ENCODE results near the gene GYPC.

- TF ChIP-seq CTCF (IDR thresholded peaks at IDR 0.05), result no peak
- TF ChIP-seq POLR2A (IDR thresholded peaks at IDR 0.05), result no peak
- TF ChIP-seq POLR2AphosphoS5 (IDR thresholded peaks at IDR 0.05), result no peak
Measured at GRCh38 chr2:126660971-126661370, 5.0 kb downstream of the GYPC start.
